Trophoblast cell (in vitro differentiated cells and primary cell): ENCODE measurements around the gene ARHGAP8.
A peak's percentile ranks its signal among the peaks of the same experiment; 100 is the strongest.

Experiments
- DNase-seq, 2 donors: peaks; one replicate each; pipeline ENCODE4 v3.0.0-alpha.2; 2016
- H2AFZ ChIP-seq: 2 replicates; pipeline ENCODE4 v1.6.1; 2013; ENCODE audit warnings: low read length, moderate library complexity, mild to moderate bottlenecking; ENCODE audit not compliant: insufficient read depth, poor library complexity
- H2AK5ac ChIP-seq: 2 replicates; pipeline ENCODE4 v1.6.1; 2013; ENCODE audit warnings: mild to moderate bottlenecking, low read length
- H2BK120ac ChIP-seq: 2 replicates; pipeline ENCODE4 v1.6.1; 2013; ENCODE audit warnings: low read length, mild to moderate bottlenecking, moderate library complexity; ENCODE audit not compliant: insufficient read depth, poor library complexity
- H2BK12ac ChIP-seq: 2 replicates; pipeline ENCODE4 v1.6.1; 2013; ENCODE audit warnings: mild to moderate bottlenecking, low read length, moderate library complexity
- H2BK5ac ChIP-seq: 2 replicates; pipeline ENCODE4 v1.6.1; 2013; ENCODE audit warnings: low read length, low read depth, moderate library complexity, mild to moderate bottlenecking; ENCODE audit not compliant: poor library complexity
- H3K14ac ChIP-seq: 2 replicates; pipeline ENCODE4 v1.6.1; 2013; ENCODE audit warnings: mild to moderate bottlenecking, low read length
- H3K18ac ChIP-seq: 2 replicates; pipeline ENCODE4 v1.6.1; 2013; ENCODE audit warnings: mild to moderate bottlenecking, low read length
- H3K23ac ChIP-seq: 2 replicates; pipeline ENCODE4 v1.6.1; 2013; ENCODE audit warnings: low read length
- H3K27ac ChIP-seq: 2 replicates; pipeline ENCODE4 v1.5.1; 2013; ENCODE audit warnings: low read depth, mild to moderate bottlenecking, inconsistent platforms, low read length, moderate library complexity
- H3K27me3 ChIP-seq: 2 replicates; pipeline ENCODE4 v1.6.1; 2013; ENCODE audit warnings: inconsistent platforms, mild to moderate bottlenecking, low read length, moderate library complexity; ENCODE audit not compliant: insufficient read depth
- H3K36me3 ChIP-seq, 2 experiments: 1 replicate in 1 of 2; 2 replicates in 1 of 2; pipeline ENCODE4 v1.6.1; 2013; ENCODE audit warnings: low read length in 2 of 2, mild to moderate bottlenecking in 2 of 2, moderate library complexity in 1 of 2; ENCODE audit not compliant: insufficient read depth in 2 of 2, control insufficient read depth in 1 of 2
- H3K4ac ChIP-seq: 2 replicates; pipeline ENCODE4 v1.6.1; 2013; ENCODE audit warnings: low read depth, mild to moderate bottlenecking, low read length, moderate library complexity
- H3K4me1 ChIP-seq, 2 experiments: 1 replicate in 1 of 2; 2 replicates in 1 of 2; pipeline ENCODE4 v1.6.1; 2013; ENCODE audit warnings: low read length in 2 of 2, mild to moderate bottlenecking in 2 of 2, moderate library complexity in 1 of 2; ENCODE audit not compliant: insufficient read depth in 2 of 2, control insufficient read depth in 1 of 2
- H3K4me2 ChIP-seq: 2 replicates; pipeline ENCODE4 v1.6.1; 2013; ENCODE audit warnings: inconsistent platforms, mild to moderate bottlenecking, low read length, moderate library complexity
- H3K4me3 ChIP-seq: 2 replicates; pipeline ENCODE4 v1.5.1; 2013; ENCODE audit warnings: mild to moderate bottlenecking, low read depth, low read length, inconsistent platforms
- H3K79me1 ChIP-seq: one replicate; pipeline ENCODE4 v1.6.1; 2013; ENCODE audit warnings: low read length
- H3K79me2 ChIP-seq: 2 replicates; pipeline ENCODE4 v1.6.1; 2013; ENCODE audit warnings: low read length, mild to moderate bottlenecking; ENCODE audit not compliant: control insufficient read depth, insufficient read depth, poor library complexity
- H3K9ac ChIP-seq: 2 replicates; pipeline ENCODE4 v1.6.1; 2013; ENCODE audit warnings: mild to moderate bottlenecking, low read length
- H3K9me3 ChIP-seq: 2 replicates; pipeline ENCODE4 v1.6.1; 2013; ENCODE audit warnings: low read depth, mild to moderate bottlenecking, control low read depth, inconsistent platforms, low read length; ENCODE audit not compliant: insufficient read depth
- H4K12ac ChIP-seq: 2 replicates; pipeline ENCODE4 v1.6.1; 2013; ENCODE audit warnings: low read depth, mild to moderate bottlenecking, low read length, moderate library complexity
- H4K8ac ChIP-seq: 2 replicates; pipeline ENCODE4 v1.6.1; 2013; ENCODE audit warnings: low read depth, mild to moderate bottlenecking, low read length, moderate library complexity
- H4K91ac ChIP-seq: one replicate; pipeline ENCODE4 v1.6.1; 2013; ENCODE audit warnings: low read depth, mild to moderate bottlenecking, low read length, moderate library complexity
- WGBS: extraction: QIAGEN DNeasy Blood & Tissue Kit; methylation state at CpG from one replicate; pipeline ENCODE4 v1.1.7; 2013; ENCODE audit warnings: missing lambda C conversion rate; ENCODE audit not compliant: insufficient read length, insufficient coverage; ENCODE audit errors: extremely low coverage; 5-methylcytosine and 5-hydroxymethylcytosine counted together

Gene ARHGAP8

GRCh38 chr22:44824271-44824670 lies 71.9 kb downstream of the ARHGAP8 start:
- Histone ChIP-seq H3K4ac (no peak overlapping the region), H2AFZ (no peak overlapping the region), H3K27ac (no peak overlapping the region), H3K79me2 (peaks cover 1% of the 10 kb centered on the region), H3K14ac (no peak overlapping the region), H4K12ac (no peak overlapping the region), H3K79me1 (peaks cover 2% of the 10 kb centered on the region), H3K9me3 (peaks cover 4% of the 10 kb centered on the region), H3K9ac (no peak overlapping the region), H2AK5ac (no peak overlapping the region), H4K91ac (no peak overlapping the region), H2BK5ac (no peak overlapping the region), H4K8ac (no peak overlapping the region), H3K27me3 (no peaks in the 10 kb centered on the region), H3K4me2 (no peak overlapping the region), H3K4me3 (no peak overlapping the region), H3K23ac (peak overlapping the region; percentile 31), H2BK120ac (no peak overlapping the region), H3K18ac (no peak overlapping the region), H3K36me3 (peaks cover 34 to 44% of the 10 kb centered on the region in 2 experiments), H2BK12ac (no peak overlapping the region), H3K4me1 (peaks cover 3% of the 10 kb centered on the region in 2 experiments)
- DNase-seq: no peak
- WGBS: no CpG with 5 or more reads among the region's 12 CpGs

GRCh38 chr22:44825310-44826150 lies 73.2 kb downstream of the ARHGAP8 start:
- Histone ChIP-seq H3K4me3 (no peak overlapping the region), H3K79me2 (peaks cover 1% of the 10 kb centered on the region), H3K27me3 (no peaks in the 10 kb centered on the region), H3K36me3 (peaks cover 35 to 41% of the 10 kb centered on the region in 2 experiments), H2BK120ac (no peak overlapping the region), H3K4me2 (no peak overlapping the region), H3K18ac (no peak overlapping the region), H3K4ac (no peak overlapping the region), H2BK12ac (no peak overlapping the region), H4K12ac (no peak overlapping the region), H3K23ac (no peak overlapping the region), H3K9ac (no peak overlapping the region), H3K9me3 (peaks cover 4% of the 10 kb centered on the region), H2AK5ac (no peak overlapping the region), H4K91ac (no peak overlapping the region), H2AFZ (no peak overlapping the region), H4K8ac (no peak overlapping the region), H3K79me1 (peaks cover 2% of the 10 kb centered on the region), H2BK5ac (no peak overlapping the region), H3K4me1 (peaks cover 3% of the 10 kb centered on the region in 2 experiments), H3K27ac (no peak overlapping the region), H3K14ac (no peak overlapping the region)
- no peak for DNase-seq
- WGBS: no CpG with 5 or more reads among the region's 43 CpGs

GRCh38 chr22:44827666-44828190 lies 75.4 kb downstream of the ARHGAP8 start:
- H3K4me1 ChIP-seq: no peaks in the 10 kb centered on the region
- no peaks in the 10 kb centered on the region for H3K79me2 ChIP-seq
- H3K36me3 ChIP-seq: peaks cover 28 to 31% of the 10 kb centered on the region in 2 experiments
- no peak overlapping the region for H3K14ac ChIP-seq
- no peaks in the 10 kb centered on the region for H3K27me3 ChIP-seq
- no peak overlapping the region for H3K9ac ChIP-seq
- no peak overlapping the region for H4K12ac ChIP-seq
- no peak overlapping the region for H4K8ac ChIP-seq
- no peaks in the 10 kb centered on the region for H3K79me1 ChIP-seq
- H2BK120ac ChIP-seq: no peak overlapping the region
- DNase-seq: no peak
- no peak overlapping the region for H2AFZ ChIP-seq
- H4K91ac ChIP-seq: no peak overlapping the region
- no peak overlapping the region for H2AK5ac ChIP-seq
- WGBS: 100% methylated on average over 1 of the region's 16 CpGs
- no peak overlapping the region for H2BK12ac ChIP-seq
- H3K23ac ChIP-seq: no peak overlapping the region
- no peak overlapping the region for H3K4me2 ChIP-seq
- H2BK5ac ChIP-seq: no peak overlapping the region
- no peak overlapping the region for H3K18ac ChIP-seq
- no peak overlapping the region for H3K4me3 ChIP-seq
- peaks cover 4% of the 10 kb centered on the region for H3K9me3 ChIP-seq
- H3K4ac ChIP-seq: no peak overlapping the region
- no peak overlapping the region for H3K27ac ChIP-seq

GRCh38 chr22:44828193-44828592 lies 75.8 kb downstream of the ARHGAP8 start:
- no peak overlapping the region for H3K18ac ChIP-seq
- no peak overlapping the region for H4K12ac ChIP-seq
- H3K27ac ChIP-seq: no peak overlapping the region
- no peak overlapping the region for H4K91ac ChIP-seq
- peaks cover 23 to 30% of the 10 kb centered on the region in 2 experiments for H3K36me3 ChIP-seq
- H3K23ac ChIP-seq: no peak overlapping the region
- no peak overlapping the region for H3K9ac ChIP-seq
- H3K14ac ChIP-seq: no peak overlapping the region
- no peaks in the 10 kb centered on the region for H3K79me1 ChIP-seq
- H2BK12ac ChIP-seq: no peak overlapping the region
- H2AK5ac ChIP-seq: no peak overlapping the region
- no peaks in the 10 kb centered on the region for H3K4me1 ChIP-seq
- no peak overlapping the region for H3K4ac ChIP-seq
- no peak overlapping the region for H2BK120ac ChIP-seq
- no CpG with 5 or more reads among the region's 8 CpGs for WGBS
- H3K4me3 ChIP-seq: no peak overlapping the region
- no peak overlapping the region for H4K8ac ChIP-seq
- peaks cover 4% of the 10 kb centered on the region for H3K9me3 ChIP-seq
- no peak for DNase-seq
- no peak overlapping the region for H2AFZ ChIP-seq
- H2BK5ac ChIP-seq: no peak overlapping the region
- H3K27me3 ChIP-seq: no peaks in the 10 kb centered on the region
- H3K4me2 ChIP-seq: no peak overlapping the region
- H3K79me2 ChIP-seq: no peaks in the 10 kb centered on the region
